ENCODE data around the gene CERS1.

Gene CERS1

GRCh38 chr19:18893587-18894253 lies 2.2 kb downstream of the CERS1 start:
- H3K79me2 ChIP-seq (ENCODE audit: control insufficient read depth, low read length), result no peaks in the 10 kb centered on the region
- H3K9me3 ChIP-seq (ENCODE audit: control insufficient read depth, insufficient read depth, low read length), result no peaks in the 10 kb centered on the region
- H3F3A ChIP-seq (ENCODE audit: control insufficient read depth, insufficient read depth), result no peaks in the 10 kb centered on the region
- no peaks in the 10 kb centered on the region for H3K36me3 ChIP-seq (ENCODE audit: control insufficient read depth, low read length)
- TF ChIP-seq CTCF (IDR thresholded peaks at IDR 0.05; ENCODE audit: low read depth, low read length, poor library complexity, severe bottlenecking) (no peak), EZH2phosphoT487 (IDR thresholded peaks at IDR 0.05; ENCODE audit: borderline replicate concordance, low read length) (no peak)
- H3K4me3 ChIP-seq (ENCODE audit: low read length), result no peak overlapping the region
- H3K27ac ChIP-seq (ENCODE audit: low read depth, low read length), result no peak overlapping the region
- no peak overlapping the region for H3K4me2 ChIP-seq (ENCODE audit: low read length)
- H3K27me3 ChIP-seq (ENCODE audit: control insufficient read depth, low read length), result peaks cover 34% of the 10 kb centered on the region
- peaks cover 20% of the 10 kb centered on the region for H3K4me1 ChIP-seq (ENCODE audit: control insufficient read depth, low read length)
- no peaks in the 10 kb centered on the region for H3K9me2 ChIP-seq (replicated peaks; ENCODE audit: control insufficient read depth, low read length)
- H4K20me1 ChIP-seq (ENCODE audit: control insufficient read depth, insufficient read depth, low read depth, low read length), result no peaks in the 10 kb centered on the region

- H3K9me3 ChIP-seq (ENCODE audit: control insufficient read depth, insufficient read depth, low read length), result no peaks in the 10 kb centered on the region
- H3K9me2 ChIP-seq (replicated peaks; ENCODE audit: control insufficient read depth, low read length), result no peaks in the 10 kb centered on the region
- H3K4me2 ChIP-seq (ENCODE audit: low read length), result no peak overlapping the region
- H3K36me3 ChIP-seq (ENCODE audit: control insufficient read depth, low read length), result no peaks in the 10 kb centered on the region
- H4K20me1 ChIP-seq (ENCODE audit: control insufficient read depth, insufficient read depth, low read depth, low read length), result no peaks in the 10 kb centered on the region
- no peak overlapping the region for H3K4me3 ChIP-seq (ENCODE audit: low read length)
- TF ChIP-seq EZH2phosphoT487 (IDR thresholded peaks at IDR 0.05; ENCODE audit: borderline replicate concordance, low read length), result no peak
- TF ChIP-seq CTCF (IDR thresholded peaks at IDR 0.05; ENCODE audit: low read depth, low read length, poor library complexity, severe bottlenecking), result no peak
- no peaks in the 10 kb centered on the region for H3K79me2 ChIP-seq (ENCODE audit: control insufficient read depth, low read length)
- H3F3A ChIP-seq (ENCODE audit: control insufficient read depth, insufficient read depth), result no peaks in the 10 kb centered on the region
- no peak overlapping the region for H3K27ac ChIP-seq (ENCODE audit: low read depth, low read length)
- H3K27me3 ChIP-seq (ENCODE audit: control insufficient read depth, low read length), result peaks cover 20% of the 10 kb centered on the region
- peaks cover 14% of the 10 kb centered on the region for H3K4me1 ChIP-seq (ENCODE audit: control insufficient read depth, low read length)
Observed at GRCh38 chr19:18889949-18890745, 5.8 kb downstream of the CERS1 start.

- Histone ChIP-seq H3K4me2 (ENCODE audit: low read length) (no peak overlapping the region), H4K20me1 (ENCODE audit: control insufficient read depth, insufficient read depth, low read depth, low read length) (no peaks in the 10 kb centered on the region), H3K9me2 (replicated peaks; ENCODE audit: control insufficient read depth, low read length) (no peaks in the 10 kb centered on the region), H3K36me3 (ENCODE audit: control insufficient read depth, low read length) (no peaks in the 10 kb centered on the region), H3K4me3 (ENCODE audit: low read length) (no peak overlapping the region), H3K27ac (ENCODE audit: low read depth, low read length) (no peak overlapping the region), H3K9me3 (ENCODE audit: control insufficient read depth, insufficient read depth, low read length) (no peaks in the 10 kb centered on the region), H3K4me1 (ENCODE audit: control insufficient read depth, low read length) (peaks cover 1% of the 10 kb centered on the region), H3K27me3 (ENCODE audit: control insufficient read depth, low read length) (no peaks in the 10 kb centered on the region), H3F3A (ENCODE audit: control insufficient read depth, insufficient read depth) (0 out of 2 replicates have a peak, but pooled peaks cover 2% of the 10 kb centered on the region), H3K79me2 (ENCODE audit: control insufficient read depth, low read length) (no peaks in the 10 kb centered on the region)
- no peak for TF ChIP-seq CTCF (IDR thresholded peaks at IDR 0.05; ENCODE audit: low read depth, low read length, poor library complexity, severe bottlenecking)
- TF ChIP-seq EZH2phosphoT487 (IDR thresholded peaks at IDR 0.05; ENCODE audit: borderline replicate concordance, low read length), result no peak
Observed at GRCh38 chr19:18886972-18887371, 9.0 kb downstream of the CERS1 start.

All from DOHH2 (cell line).